GM23338 (cell line): Measurements from ENCODE around the gene YPEL2. TPM values are rescaled to one million over a fixed set of nuclear protein-coding genes. Genes with fewer than 3 reads are reported as not detected.

ENCODE experiments used
- ATAC-seq: fragments of 200-7000 bp; cut with Tn5 transposase; 3 replicates; pipeline ENCODE4 v1.9.1; 2020
- DNase-seq: peaks from one replicate; pipeline ENCODE4 v3.0.0-alpha.2; 2015; ENCODE audit warnings: low spot score
- H2AFZ ChIP-seq: fragments of 200-600 bp; sonication (generic); 2 replicates; pipeline ENCODE4 v1.8.0; 2016; ENCODE audit warnings: antibody characterized with exemption, mild to moderate bottlenecking, moderate library complexity
- H3F3A ChIP-seq: fragments of 200-600 bp; sonication (generic); replicated peaks from 2 replicates; pipeline ENCODE4 v1.8.0; 2017; ENCODE audit warnings: antibody characterized with exemption, mixed run types, low read depth
- H3K27ac ChIP-seq: fragments of 200-600 bp; sonication (generic); 2 replicates; pipeline ENCODE4 v1.6.1; 2016; ENCODE audit warnings: low read depth
- H3K27me3 ChIP-seq: fragments of 200-600 bp; sonication (generic); 2 replicates; pipeline ENCODE4 v1.8.0; 2016; ENCODE audit warnings: mild to moderate bottlenecking, mixed run types, moderate library complexity; ENCODE audit not compliant: insufficient read depth
- H3K36me3 ChIP-seq: fragments of 200-600 bp; sonication (generic); 2 replicates; pipeline ENCODE4 v1.8.0; 2016; ENCODE audit warnings: mild to moderate bottlenecking; ENCODE audit not compliant: insufficient read depth
- H3K4me1 ChIP-seq: fragments of 200-600 bp; sonication (generic); 2 replicates; pipeline ENCODE4 v1.8.0; 2016; ENCODE audit warnings: mild to moderate bottlenecking, moderate library complexity; ENCODE audit not compliant: insufficient read depth
- H3K4me2 ChIP-seq: fragments of 200-600 bp; sonication (generic); 2 replicates; pipeline ENCODE4 v1.7.1; 2017; ENCODE audit warnings: mixed run types
- H3K4me3 ChIP-seq: fragments of 200-600 bp; sonication (generic); 2 replicates; pipeline ENCODE4 v1.6.1; 2016; ENCODE audit warnings: mixed run types
- H3K79me2 ChIP-seq: fragments of 200-600 bp; sonication (generic); replicated peaks from 2 replicates; pipeline ENCODE4 v1.8.0; 2017; ENCODE audit warnings: mild to moderate bottlenecking; ENCODE audit not compliant: insufficient read depth
- H3K9me2 ChIP-seq: fragments of 200-600 bp; sonication (generic); 2 replicates; pipeline ENCODE4 v1.8.0; 2017; ENCODE audit not compliant: insufficient read depth
- H4K20me1 ChIP-seq: fragments of 200-600 bp; sonication (generic); replicated peaks from 2 replicates; pipeline ENCODE4 v1.8.0; 2017; ENCODE audit warnings: mild to moderate bottlenecking; ENCODE audit not compliant: insufficient read depth
- H3K27ac Mint-ChIP-seq: 2 replicates; pipeline ENCODE4 v1.8.0; 2020; ENCODE audit warnings: inconsistent platforms, mild to moderate bottlenecking, moderate library complexity, mixed read lengths
- H3K27me3 Mint-ChIP-seq: 3 replicates; pipeline ENCODE4 v1.8.0; 2022; ENCODE audit warnings: low read depth, mild to moderate bottlenecking, moderate library complexity, mixed read lengths, inconsistent platforms; ENCODE audit not compliant: insufficient read depth, poor library complexity
- H3K36me3 Mint-ChIP-seq: 3 replicates; pipeline ENCODE4 v1.8.0; 2021; ENCODE audit warnings: low read depth, mild to moderate bottlenecking, inconsistent platforms, moderate library complexity, mixed read lengths
- H3K4me1 Mint-ChIP-seq: 3 replicates; pipeline ENCODE4 v1.8.0; 2020; ENCODE audit warnings: mild to moderate bottlenecking, inconsistent platforms, mixed read lengths
- H3K4me3 Mint-ChIP-seq: 3 replicates; pipeline ENCODE4 v1.8.0; 2021; ENCODE audit warnings: moderate library complexity, mild to moderate bottlenecking, inconsistent platforms, mixed read lengths
- H3K9me3 Mint-ChIP-seq: 3 replicates; pipeline ENCODE4 v1.8.0; 2020; ENCODE audit warnings: moderate library complexity, mild to moderate bottlenecking, inconsistent platforms, mixed read lengths
- CREB1 ChIP-seq: fragments of 250-450 bp; sonication (Bioruptor Pico); IDR thresholded peaks from 2 replicates; pipeline ENCODE4 v1.5.0; 2020; ENCODE audit warnings: low read depth, mild to moderate bottlenecking, moderate library complexity
- EZH2 ChIP-seq: fragments of 200-600 bp; sonication (generic); IDR thresholded peaks from one replicate; pipeline ENCODE4 v1.8.0; 2017; ENCODE audit warnings: antibody characterized with exemption, mild to moderate bottlenecking, low read depth; ENCODE audit not compliant: unreplicated experiment
- EZH2phosphoT487 ChIP-seq: fragments of 200-600 bp; sonication (generic); IDR thresholded peaks from one replicate; pipeline ENCODE4 v1.8.1; 2018; ENCODE audit warnings: antibody characterized with exemption; ENCODE audit not compliant: unreplicated experiment
- JUNB ChIP-seq: IDR thresholded peaks from one replicate; pipeline ENCODE4 v1.6.1; 2016; ENCODE audit warnings: antibody characterized with exemption; ENCODE audit not compliant: unreplicated experiment
- NANOG ChIP-seq: IDR thresholded peaks from 2 replicates; pipeline ENCODE4 v1.6.1; 2016; ENCODE audit warnings: antibody characterized with exemption, borderline replicate concordance
- POLR2AphosphoS5 ChIP-seq: IDR thresholded peaks from 2 replicates; pipeline ENCODE4 v1.6.1; 2016; ENCODE audit warnings: antibody characterized with exemption, low read depth
- STAT1 ChIP-seq: IDR thresholded peaks from one replicate; pipeline ENCODE4 v1.6.1; 2016; ENCODE audit warnings: antibody characterized with exemption; ENCODE audit not compliant: unreplicated experiment
- ZNF114 ChIP-seq: fragments of 250-450 bp; sonication (Bioruptor Pico); IDR thresholded peaks from 2 replicates; pipeline ENCODE4 v1.5.0; 2020; ENCODE audit warnings: mild to moderate bottlenecking, moderate library complexity
- ZNF331 ChIP-seq: fragments of 250-450 bp; sonication (Bioruptor Pico); IDR thresholded peaks from 2 replicates; pipeline ENCODE4 v1.5.0; 2020; ENCODE audit warnings: low read depth, mild to moderate bottlenecking, moderate library complexity
- polyA plus RNA-seq: library from polyadenylated mRNA; unstranded; fragments of >200 nt; fragmentation: Nextera tagmentation; extraction: Ambion mirVana; gene quantifications from 2 replicates; pipeline ENCODE4 v1.2.1, GENCODE V29; 2016
- total RNA-seq: library from RNA; depleted of rRNA; stranded (reverse); fragments of >200 nt; shearing (Covaris generic); gene quantifications from 2 replicates; pipeline ENCODE4 v1.2.3, GENCODE V29; 2014
- TF ChIP-seq, protein P1 (sequence below): fragments of 250-450 bp; sonication (Bioruptor Pico); IDR thresholded peaks from 2 replicates; pipeline ENCODE4 v1.5.0; 2020; ENCODE audit warnings: mild to moderate bottlenecking, moderate library complexity
- TF ChIP-seq, protein P2 (sequence below): IDR thresholded peaks from one replicate; pipeline ENCODE4 v1.6.1; 2018; ENCODE audit warnings: antibody characterized with exemption; ENCODE audit not compliant: unreplicated experiment
- TF ChIP-seq, protein P3 (sequence below), 2 experiments: fragments of 200-600 bp in 1 of 2; sonication (generic) in 1 of 2; conservative IDR thresholded peaks; 2 replicates each; pipeline versions ENCODE4 v1.5.1 to v1.6.1; 2016 to 2017; ENCODE audit warnings: antibody characterized with exemption in 2 of 2, low read depth in 2 of 2, mild to moderate bottlenecking in 2 of 2, moderate library complexity in 1 of 2
- TF ChIP-seq, protein P4 (sequence below): IDR thresholded peaks from 2 replicates; pipeline ENCODE4 v1.6.1; 2016; ENCODE audit warnings: antibody characterized with exemption

The YPEL2 gene
- total and polyA plus RNA-seq, 2 experiments from 2014 or later, result 4.1 to 5.2 TPM

DNA sequence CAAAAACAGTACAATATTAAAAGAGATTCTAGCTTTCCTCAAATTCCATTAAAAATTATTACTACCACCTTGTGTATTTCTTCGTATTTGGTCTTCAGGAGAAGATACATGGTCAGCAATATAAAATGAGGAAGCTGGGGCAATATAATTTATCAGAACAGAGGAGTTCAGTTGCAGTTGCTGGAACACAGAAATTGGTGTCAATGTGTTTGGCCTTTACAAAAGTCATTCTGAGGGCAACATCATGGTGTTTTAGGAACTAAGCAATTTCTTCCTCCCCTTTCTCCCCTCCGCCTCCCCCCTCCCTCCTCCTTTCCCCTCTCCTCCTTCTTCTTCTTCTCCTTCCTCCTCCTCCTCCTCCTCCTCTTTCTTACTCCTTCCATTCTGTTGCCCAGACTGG lies 102.1 kb downstream of the YPEL2 start:
- Mint-ChIP-seq H3K9me3 (no peaks in the 10 kb centered on the region; the same call in 2 of the 3 replicates), H3K4me3 (no peak overlapping the region), H3K4me1 (no peaks in the 10 kb centered on the region), H3K27ac (no peak overlapping the region), H3K36me3 (no peaks in the 10 kb centered on the region), H3K27me3 (no peaks in the 10 kb centered on the region)
- no peak overlapping the region for H3K4me2 ChIP-seq
- H3K27me3 ChIP-seq, result no peaks in the 10 kb centered on the region
- H3K4me3 ChIP-seq, result no peak overlapping the region
- no peak overlapping the region for H2AFZ ChIP-seq
- H3K27ac ChIP-seq, result no peak overlapping the region
- no peaks in the 10 kb centered on the region for H4K20me1 ChIP-seq
- ATAC-seq (no peak), DNase-seq (no peak)
- no peaks in the 10 kb centered on the region for H3K36me3 ChIP-seq
- H3K79me2 ChIP-seq, result no peaks in the 10 kb centered on the region
- H3K4me1 ChIP-seq, result no peaks in the 10 kb centered on the region
- H3F3A ChIP-seq, result no peaks in the 10 kb centered on the region
- TF ChIP-seq, protein P1, sequence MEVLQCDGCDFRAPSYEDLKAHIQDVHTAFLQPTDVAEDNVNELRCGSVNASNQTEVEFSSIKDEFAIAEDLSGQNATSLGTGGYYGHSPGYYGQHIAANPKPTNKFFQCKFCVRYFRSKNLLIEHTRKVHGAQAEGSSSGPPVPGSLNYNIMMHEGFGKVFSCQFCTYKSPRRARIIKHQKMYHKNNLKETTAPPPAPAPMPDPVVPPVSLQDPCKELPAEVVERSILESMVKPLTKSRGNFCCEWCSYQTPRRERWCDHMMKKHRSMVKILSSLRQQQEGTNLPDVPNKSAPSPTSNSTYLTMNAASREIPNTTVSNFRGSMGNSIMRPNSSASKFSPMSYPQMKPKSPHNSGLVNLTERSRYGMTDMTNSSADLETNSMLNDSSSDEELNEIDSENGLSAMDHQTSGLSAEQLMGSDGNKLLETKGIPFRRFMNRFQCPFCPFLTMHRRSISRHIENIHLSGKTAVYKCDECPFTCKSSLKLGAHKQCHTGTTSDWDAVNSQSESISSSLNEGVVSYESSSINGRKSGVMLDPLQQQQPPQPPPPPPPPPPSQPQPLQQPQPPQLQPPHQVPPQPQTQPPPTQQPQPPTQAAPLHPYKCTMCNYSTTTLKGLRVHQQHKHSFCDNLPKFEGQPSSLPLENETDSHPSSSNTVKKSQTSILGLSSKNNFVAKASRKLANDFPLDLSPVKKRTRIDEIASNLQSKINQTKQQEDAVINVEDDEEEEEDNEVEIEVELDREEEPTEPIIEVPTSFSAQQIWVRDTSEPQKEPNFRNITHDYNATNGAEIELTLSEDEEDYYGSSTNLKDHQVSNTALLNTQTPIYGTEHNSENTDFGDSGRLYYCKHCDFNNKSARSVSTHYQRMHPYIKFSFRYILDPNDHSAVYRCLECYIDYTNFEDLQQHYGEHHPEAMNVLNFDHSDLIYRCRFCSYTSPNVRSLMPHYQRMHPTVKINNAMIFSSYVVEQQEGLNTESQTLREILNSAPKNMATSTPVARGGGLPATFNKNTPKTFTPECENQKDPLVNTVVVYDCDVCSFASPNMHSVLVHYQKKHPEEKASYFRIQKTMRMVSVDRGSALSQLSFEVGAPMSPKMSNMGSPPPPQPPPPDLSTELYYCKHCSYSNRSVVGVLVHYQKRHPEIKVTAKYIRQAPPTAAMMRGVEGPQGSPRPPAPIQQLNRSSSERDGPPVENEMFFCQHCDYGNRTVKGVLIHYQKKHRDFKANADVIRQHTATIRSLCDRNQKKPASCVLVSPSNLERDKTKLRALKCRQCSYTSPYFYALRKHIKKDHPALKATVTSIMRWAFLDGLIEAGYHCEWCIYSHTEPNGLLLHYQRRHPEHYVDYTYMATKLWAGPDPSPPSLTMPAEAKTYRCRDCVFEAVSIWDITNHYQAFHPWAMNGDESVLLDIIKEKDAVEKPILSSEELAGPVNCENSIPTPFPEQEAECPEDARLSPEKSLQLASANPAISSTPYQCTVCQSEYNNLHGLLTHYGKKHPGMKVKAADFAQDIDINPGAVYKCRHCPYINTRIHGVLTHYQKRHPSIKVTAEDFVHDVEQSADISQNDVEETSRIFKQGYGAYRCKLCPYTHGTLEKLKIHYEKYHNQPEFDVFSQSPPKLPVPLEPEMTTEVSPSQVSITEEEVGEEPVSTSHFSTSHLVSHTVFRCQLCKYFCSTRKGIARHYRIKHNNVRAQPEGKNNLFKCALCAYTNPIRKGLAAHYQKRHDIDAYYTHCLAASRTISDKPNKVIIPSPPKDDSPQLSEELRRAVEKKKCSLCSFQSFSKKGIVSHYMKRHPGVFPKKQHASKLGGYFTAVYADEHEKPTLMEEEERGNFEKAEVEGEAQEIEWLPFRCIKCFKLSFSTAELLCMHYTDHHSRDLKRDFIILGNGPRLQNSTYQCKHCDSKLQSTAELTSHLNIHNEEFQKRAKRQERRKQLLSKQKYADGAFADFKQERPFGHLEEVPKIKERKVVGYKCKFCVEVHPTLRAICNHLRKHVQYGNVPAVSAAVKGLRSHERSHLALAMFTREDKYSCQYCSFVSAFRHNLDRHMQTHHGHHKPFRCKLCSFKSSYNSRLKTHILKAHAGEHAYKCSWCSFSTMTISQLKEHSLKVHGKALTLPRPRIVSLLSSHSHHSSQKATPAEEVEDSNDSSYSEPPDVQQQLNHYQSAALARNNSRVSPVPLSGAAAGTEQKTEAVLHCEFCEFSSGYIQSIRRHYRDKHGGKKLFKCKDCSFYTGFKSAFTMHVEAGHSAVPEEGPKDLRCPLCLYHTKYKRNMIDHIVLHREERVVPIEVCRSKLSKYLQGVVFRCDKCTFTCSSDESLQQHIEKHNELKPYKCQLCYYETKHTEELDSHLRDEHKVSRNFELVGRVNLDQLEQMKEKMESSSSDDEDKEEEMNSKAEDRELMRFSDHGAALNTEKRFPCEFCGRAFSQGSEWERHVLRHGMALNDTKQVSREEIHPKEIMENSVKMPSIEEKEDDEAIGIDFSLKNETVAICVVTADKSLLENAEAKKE, result no peak
- TF ChIP-seq STAT1 (no peak), JUNB (no peak), POLR2AphosphoS5 (no peak), EZH2phosphoT487 (no peak), CREB1 (CRISPR knock-in tag) (no peak), EZH2 (no peak), NANOG (no peak), ZNF114 (CRISPR knock-in tag) (no peak), ZNF331 (CRISPR knock-in tag) (no peak)
- TF ChIP-seq, protein P2, sequence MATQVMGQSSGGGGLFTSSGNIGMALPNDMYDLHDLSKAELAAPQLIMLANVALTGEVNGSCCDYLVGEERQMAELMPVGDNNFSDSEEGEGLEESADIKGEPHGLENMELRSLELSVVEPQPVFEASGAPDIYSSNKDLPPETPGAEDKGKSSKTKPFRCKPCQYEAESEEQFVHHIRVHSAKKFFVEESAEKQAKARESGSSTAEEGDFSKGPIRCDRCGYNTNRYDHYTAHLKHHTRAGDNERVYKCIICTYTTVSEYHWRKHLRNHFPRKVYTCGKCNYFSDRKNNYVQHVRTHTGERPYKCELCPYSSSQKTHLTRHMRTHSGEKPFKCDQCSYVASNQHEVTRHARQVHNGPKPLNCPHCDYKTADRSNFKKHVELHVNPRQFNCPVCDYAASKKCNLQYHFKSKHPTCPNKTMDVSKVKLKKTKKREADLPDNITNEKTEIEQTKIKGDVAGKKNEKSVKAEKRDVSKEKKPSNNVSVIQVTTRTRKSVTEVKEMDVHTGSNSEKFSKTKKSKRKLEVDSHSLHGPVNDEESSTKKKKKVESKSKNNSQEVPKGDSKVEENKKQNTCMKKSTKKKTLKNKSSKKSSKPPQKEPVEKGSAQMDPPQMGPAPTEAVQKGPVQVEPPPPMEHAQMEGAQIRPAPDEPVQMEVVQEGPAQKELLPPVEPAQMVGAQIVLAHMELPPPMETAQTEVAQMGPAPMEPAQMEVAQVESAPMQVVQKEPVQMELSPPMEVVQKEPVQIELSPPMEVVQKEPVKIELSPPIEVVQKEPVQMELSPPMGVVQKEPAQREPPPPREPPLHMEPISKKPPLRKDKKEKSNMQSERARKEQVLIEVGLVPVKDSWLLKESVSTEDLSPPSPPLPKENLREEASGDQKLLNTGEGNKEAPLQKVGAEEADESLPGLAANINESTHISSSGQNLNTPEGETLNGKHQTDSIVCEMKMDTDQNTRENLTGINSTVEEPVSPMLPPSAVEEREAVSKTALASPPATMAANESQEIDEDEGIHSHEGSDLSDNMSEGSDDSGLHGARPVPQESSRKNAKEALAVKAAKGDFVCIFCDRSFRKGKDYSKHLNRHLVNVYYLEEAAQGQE, result no peak
- TF ChIP-seq, protein P3, sequence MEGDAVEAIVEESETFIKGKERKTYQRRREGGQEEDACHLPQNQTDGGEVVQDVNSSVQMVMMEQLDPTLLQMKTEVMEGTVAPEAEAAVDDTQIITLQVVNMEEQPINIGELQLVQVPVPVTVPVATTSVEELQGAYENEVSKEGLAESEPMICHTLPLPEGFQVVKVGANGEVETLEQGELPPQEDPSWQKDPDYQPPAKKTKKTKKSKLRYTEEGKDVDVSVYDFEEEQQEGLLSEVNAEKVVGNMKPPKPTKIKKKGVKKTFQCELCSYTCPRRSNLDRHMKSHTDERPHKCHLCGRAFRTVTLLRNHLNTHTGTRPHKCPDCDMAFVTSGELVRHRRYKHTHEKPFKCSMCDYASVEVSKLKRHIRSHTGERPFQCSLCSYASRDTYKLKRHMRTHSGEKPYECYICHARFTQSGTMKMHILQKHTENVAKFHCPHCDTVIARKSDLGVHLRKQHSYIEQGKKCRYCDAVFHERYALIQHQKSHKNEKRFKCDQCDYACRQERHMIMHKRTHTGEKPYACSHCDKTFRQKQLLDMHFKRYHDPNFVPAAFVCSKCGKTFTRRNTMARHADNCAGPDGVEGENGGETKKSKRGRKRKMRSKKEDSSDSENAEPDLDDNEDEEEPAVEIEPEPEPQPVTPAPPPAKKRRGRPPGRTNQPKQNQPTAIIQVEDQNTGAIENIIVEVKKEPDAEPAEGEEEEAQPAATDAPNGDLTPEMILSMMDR (conservative IDR thresholded peaks at IDR 0.05; ENCODE audit: low read depth in 2 of 2), result no peak
- TF ChIP-seq, protein P4, sequence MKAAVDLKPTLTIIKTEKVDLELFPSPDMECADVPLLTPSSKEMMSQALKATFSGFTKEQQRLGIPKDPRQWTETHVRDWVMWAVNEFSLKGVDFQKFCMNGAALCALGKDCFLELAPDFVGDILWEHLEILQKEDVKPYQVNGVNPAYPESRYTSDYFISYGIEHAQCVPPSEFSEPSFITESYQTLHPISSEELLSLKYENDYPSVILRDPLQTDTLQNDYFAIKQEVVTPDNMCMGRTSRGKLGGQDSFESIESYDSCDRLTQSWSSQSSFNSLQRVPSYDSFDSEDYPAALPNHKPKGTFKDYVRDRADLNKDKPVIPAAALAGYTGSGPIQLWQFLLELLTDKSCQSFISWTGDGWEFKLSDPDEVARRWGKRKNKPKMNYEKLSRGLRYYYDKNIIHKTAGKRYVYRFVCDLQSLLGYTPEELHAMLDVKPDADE, result no peak
- H3K9me2 ChIP-seq, result no peaks in the 10 kb centered on the region
